HG03097 (cell line): ENCODE results near the gene ISOC2.
"Not testable (repeated sequence)": the region's sequence is repeated elsewhere in the genome, so short reads cannot be mapped to it uniquely, and the experiment has no call there.

Source experiments
- ATAC-seq: cut with Tn5 transposase; IDR thresholded peaks from one replicate; pipeline ENCODE4 v1.9.1; 2021; ENCODE audit not compliant: unreplicated experiment, low FRiP score

ISOC2 gene

GRCh38 chr19:55419624-55420236 lies 41.7 kb downstream of the ISOC2 start:
- ATAC-seq: no peak

- no peak for ATAC-seq
Observed at GRCh38 chr19:55419103-55419502, 42.3 kb downstream of the ISOC2 start.

- ATAC-seq: no peak
Observed at GRCh38 chr19:55418185-55418584, 43.3 kb downstream of the ISOC2 start.

- no peak for ATAC-seq
Observed at GRCh38 chr19:55410168-55410567, 51.3 kb downstream of the ISOC2 start.

GRCh38 chr19:55409179-55409578 lies 52.3 kb downstream of the ISOC2 start:
- not testable (repeated sequence) for ATAC-seq

DNA sequence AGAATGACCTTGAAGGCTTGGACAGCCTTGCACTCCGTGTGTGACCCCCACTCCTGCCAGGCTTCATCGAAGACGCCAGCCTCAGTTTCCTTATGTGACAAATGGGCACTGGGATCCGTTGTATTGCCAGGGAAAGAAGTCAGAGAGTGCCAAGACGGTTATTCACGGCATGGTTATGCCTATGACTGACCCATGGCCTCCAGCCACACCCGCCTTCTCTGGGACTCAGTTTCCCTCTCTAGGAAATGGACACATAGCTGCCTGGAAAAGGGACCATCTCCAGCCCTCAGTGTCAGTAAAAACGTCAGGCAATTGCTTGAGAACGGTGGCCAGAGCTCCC lies 52.9 kb downstream of the ISOC2 start:
- ATAC-seq: no peak

- ATAC-seq: peak; percentile 82
Observed at GRCh38 chr19:55407800-55408532, 53.5 kb downstream of the ISOC2 start.

GRCh38 chr19:55407550-55407799 lies 54.0 kb downstream of the ISOC2 start, which contains the start of gene UBE2S:
Gene UBE2S, minus strand, starts transcription at chr19:55407788. Its CDS starts 199 bp downstream, at chr19:55407589.
- ATAC-seq: peak; percentile 27

DNA sequence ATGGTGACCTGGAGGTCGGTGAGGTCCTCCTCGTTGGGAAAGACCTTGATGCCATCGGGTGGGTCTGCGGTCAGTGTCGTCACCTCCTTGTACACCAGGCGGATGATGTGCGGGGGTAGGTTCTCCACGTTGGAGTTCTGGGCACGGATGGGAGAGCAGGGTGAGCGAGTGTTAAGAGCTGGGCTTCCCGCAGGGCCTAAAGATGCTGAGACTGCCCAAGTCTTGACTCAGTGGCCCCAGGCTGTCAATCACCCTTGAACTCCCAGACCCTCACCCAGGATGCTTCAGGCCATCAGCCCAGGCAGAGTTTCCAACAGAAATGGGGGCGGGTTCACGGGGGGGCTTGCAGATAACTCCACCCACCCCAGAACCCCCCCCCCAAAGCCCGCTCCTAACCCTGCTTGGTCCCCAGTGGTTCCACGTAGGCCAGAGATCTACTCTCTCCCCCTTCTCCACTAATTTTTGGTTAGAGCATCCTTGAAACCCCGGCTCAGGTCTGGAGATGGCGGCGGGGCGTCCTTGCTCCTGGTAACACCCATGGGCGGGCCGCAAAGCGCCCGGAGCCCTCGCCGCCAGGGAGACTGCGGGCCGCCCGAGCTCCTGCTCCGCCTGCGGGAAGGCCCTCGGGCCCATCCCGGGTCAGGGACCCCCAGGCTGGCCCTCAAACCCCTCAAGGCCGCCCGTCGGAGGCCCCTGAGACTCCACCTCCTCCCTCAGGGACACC lies 54.5 kb downstream of the ISOC2 start:
- ATAC-seq: peak; percentile 7

GRCh38 chr19:55406091-55406825 lies 55.2 kb downstream of the ISOC2 start:
- ATAC-seq: no peak

DNA sequence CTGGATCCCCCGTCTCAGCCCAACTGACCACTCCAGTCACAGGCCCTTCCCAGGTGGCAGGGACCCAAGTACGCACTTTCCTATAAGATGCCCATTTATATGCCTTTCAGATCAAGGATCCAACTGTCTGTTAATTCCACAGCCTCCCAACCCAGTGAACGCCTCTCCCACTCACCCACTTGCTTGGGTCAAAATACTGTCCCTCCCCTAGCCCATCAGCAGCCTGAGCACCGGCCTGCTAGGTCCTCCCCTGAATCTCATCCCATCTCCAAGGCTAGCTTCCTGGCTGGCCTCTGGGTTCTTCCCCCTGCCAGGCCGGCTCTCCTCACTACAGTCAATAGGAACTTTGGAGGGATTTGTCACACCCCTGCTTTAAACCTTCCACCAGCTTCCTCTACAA lies 55.8 kb downstream of the ISOC2 start:
- ATAC-seq: no peak
